Type B pancreatic cell (in vitro differentiated cells): ENCODE data around the gene MYH11. TPM values are rescaled to one million over a fixed set of nuclear protein-coding genes. Genes with fewer than 3 reads are reported as not detected.

ENCODE experiments used
- DNase-seq: peaks from one replicate; pipeline ENCODE4 v3.0.0; 2021; ENCODE audit warnings: mixed read lengths; ENCODE audit not compliant: unreplicated experiment; ENCODE audit errors: extremely low spot score
- H3K27ac Mint-ChIP-seq: 2 replicates; pipeline ENCODE4 v1.8.0; 2021; ENCODE audit warnings: mild to moderate bottlenecking, mixed read lengths
- H3K27me3 Mint-ChIP-seq: 2 replicates; pipeline ENCODE4 v1.8.0; 2021; ENCODE audit warnings: mixed read lengths
- H3K36me3 Mint-ChIP-seq: 2 replicates; pipeline ENCODE4 v1.8.0; 2021; ENCODE audit warnings: mixed read lengths
- H3K4me1 Mint-ChIP-seq: one replicate; pipeline ENCODE4 v1.8.0; 2021; ENCODE audit warnings: mixed read lengths; ENCODE audit not compliant: unreplicated experiment
- H3K4me3 Mint-ChIP-seq: 2 replicates; pipeline ENCODE4 v1.8.0; 2021; ENCODE audit warnings: mild to moderate bottlenecking, mixed read lengths
- H3K9me3 Mint-ChIP-seq: 2 replicates; pipeline ENCODE4 v1.8.0; 2021; ENCODE audit warnings: mixed read lengths
- total RNA-seq: library from RNA; stranded (reverse); gene quantifications from 2 replicates; pipeline ENCODE4 v1.2.1, GENCODE V29; 2021; ENCODE audit warnings: low replicate concordance
- TF ChIP-seq, protein P1 (sequence below): fragments of 200-600 bp; sonication (generic); conservative IDR thresholded peaks from 2 replicates; pipeline ENCODE4 v1.5.0; 2021; ENCODE audit warnings: antibody characterized with exemption, mild to moderate bottlenecking

Gene MYH11
- total RNA-seq, 1 donor from 2014 or later, result 0.43 TPM

DNA sequence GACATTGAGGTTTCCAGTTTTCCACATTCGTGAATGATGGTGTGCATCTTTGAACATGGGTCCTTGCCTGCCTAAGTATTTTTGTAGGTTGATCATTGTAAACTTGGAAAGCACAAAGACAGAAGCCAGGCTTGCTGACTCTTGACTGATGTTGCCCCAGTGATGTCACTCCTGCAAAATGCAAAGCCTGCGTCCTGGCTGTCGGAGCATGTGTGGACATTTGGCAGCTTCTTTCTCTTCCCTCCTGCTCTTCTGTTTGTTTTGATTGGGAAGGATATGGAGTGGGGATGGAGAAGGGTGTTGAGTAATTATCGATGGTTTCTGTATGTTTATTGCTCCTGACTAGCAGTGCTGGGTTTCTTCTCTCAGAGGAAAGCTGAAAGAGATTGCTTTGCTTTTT lies 203.6 kb downstream of the MYH11 start:
- H3K9me3 Mint-ChIP-seq, result no peaks in the 10 kb centered on the region
- no peak for DNase-seq
- H3K27ac Mint-ChIP-seq, result peak overlapping the region; percentile 7
- TF ChIP-seq, protein P1, sequence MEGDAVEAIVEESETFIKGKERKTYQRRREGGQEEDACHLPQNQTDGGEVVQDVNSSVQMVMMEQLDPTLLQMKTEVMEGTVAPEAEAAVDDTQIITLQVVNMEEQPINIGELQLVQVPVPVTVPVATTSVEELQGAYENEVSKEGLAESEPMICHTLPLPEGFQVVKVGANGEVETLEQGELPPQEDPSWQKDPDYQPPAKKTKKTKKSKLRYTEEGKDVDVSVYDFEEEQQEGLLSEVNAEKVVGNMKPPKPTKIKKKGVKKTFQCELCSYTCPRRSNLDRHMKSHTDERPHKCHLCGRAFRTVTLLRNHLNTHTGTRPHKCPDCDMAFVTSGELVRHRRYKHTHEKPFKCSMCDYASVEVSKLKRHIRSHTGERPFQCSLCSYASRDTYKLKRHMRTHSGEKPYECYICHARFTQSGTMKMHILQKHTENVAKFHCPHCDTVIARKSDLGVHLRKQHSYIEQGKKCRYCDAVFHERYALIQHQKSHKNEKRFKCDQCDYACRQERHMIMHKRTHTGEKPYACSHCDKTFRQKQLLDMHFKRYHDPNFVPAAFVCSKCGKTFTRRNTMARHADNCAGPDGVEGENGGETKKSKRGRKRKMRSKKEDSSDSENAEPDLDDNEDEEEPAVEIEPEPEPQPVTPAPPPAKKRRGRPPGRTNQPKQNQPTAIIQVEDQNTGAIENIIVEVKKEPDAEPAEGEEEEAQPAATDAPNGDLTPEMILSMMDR, result no peak
- peaks cover 11% of the 10 kb centered on the region for H3K4me1 Mint-ChIP-seq
- no peaks in the 10 kb centered on the region for H3K27me3 Mint-ChIP-seq
- H3K4me3 Mint-ChIP-seq, result peak overlapping the region; percentile 75
- no peaks in the 10 kb centered on the region for H3K36me3 Mint-ChIP-seq

Other genes starting within 250 kb of the MYH11 start
- gene MARF1, start 213.9 kb downstream of the MYH11 start, total RNA-seq, result 54.6 and 75.4 TPM in 2 replicates
- 34.9 and 76.4 TPM in 2 replicates for gene NDE1, start 206.8 kb downstream of the MYH11 start, total RNA-seq
- gene CEP20, start 31.6 kb upstream of the MYH11 start, total RNA-seq, result 21.1 and 25.4 TPM in 2 replicates
- gene ABCC1, start 92.6 kb upstream of the MYH11 start, total RNA-seq, result 38.1 and 53.7 TPM in 2 replicates